Measurements from ENCODE around the gene EMCN.
"Not testable (repeated sequence)": the region's sequence is repeated elsewhere in the genome, so short reads cannot be mapped to it uniquely, and the experiment has no call there.

EMCN gene

GRCh38 chr4:100380401-100380800 lies 137.4 kb downstream of the EMCN start:
- not testable (repeated sequence) for DNase-seq (ENCODE audit: low read depth in 2 of 2)

GRCh38 chr4:100379583-100380105 lies 138.2 kb downstream of the EMCN start:
- no peak for DNase-seq (ENCODE audit: low read depth in 2 of 2)

- DNase-seq (ENCODE audit: low read depth in 2 of 2), result no peak
These were observed 145.4 kb downstream of the EMCN start for GRCh38 chr4:100372432-100372831.

- no peak for DNase-seq (ENCODE audit: low read depth in 2 of 2)
These were observed 148.0 kb downstream of the EMCN start for GRCh38 chr4:100369871-100370270.

GRCh38 chr4:100367451-100367850 lies 150.4 kb downstream of the EMCN start:
- no peak for DNase-seq (ENCODE audit: low read depth in 2 of 2)

- DNase-seq (ENCODE audit: low read depth in 2 of 2), result no peak
These were observed 151.6 kb downstream of the EMCN start for GRCh38 chr4:100366213-100366612.

GRCh38 chr4:100362366-100362765 lies 155.5 kb downstream of the EMCN start:
- no peak for DNase-seq (ENCODE audit: low read depth in 2 of 2)

- DNase-seq (ENCODE audit: low read depth in 2 of 2), result no peak
These were observed 156.5 kb downstream of the EMCN start for GRCh38 chr4:100361336-100361735.

GRCh38 chr4:100360211-100360610 lies 157.6 kb downstream of the EMCN start:
- DNase-seq (ENCODE audit: low read depth in 2 of 2), result no peak

GRCh38 chr4:100359441-100359840 lies 158.4 kb downstream of the EMCN start:
- no peak for DNase-seq (ENCODE audit: low read depth in 2 of 2)

- no peak for DNase-seq (ENCODE audit: low read depth in 2 of 2)
These were observed 160.3 kb downstream of the EMCN start for GRCh38 chr4:100357542-100357941.

GRCh38 chr4:100356172-100356571 lies 161.7 kb downstream of the EMCN start:
- no peak for DNase-seq (ENCODE audit: low read depth in 2 of 2)

- not testable (repeated sequence) for DNase-seq (ENCODE audit: low read depth in 2 of 2)
These were observed 165.5 kb downstream of the EMCN start for GRCh38 chr4:100352352-100352751.

GRCh38 chr4:100348473-100348872 lies 169.3 kb downstream of the EMCN start:
- DNase-seq (ENCODE audit: low read depth in 2 of 2), result no peak

GRCh38 chr4:100347241-100347640 lies 170.6 kb downstream of the EMCN start:
- no peak for DNase-seq (ENCODE audit: low read depth in 2 of 2)

- no peak for DNase-seq (ENCODE audit: low read depth in 2 of 2)
These were observed 172.2 kb downstream of the EMCN start for GRCh38 chr4:100345585-100345984.

Data from stimulated activated CD4-positive, alpha-beta T cell treated with anti-CD3 and anti-CD28 coated beads, Interleukin-15, amount 100 ng/mL, for 48 hours (primary cell).